Prostate gland (tissue), 2 donors: Measurements from ENCODE around the gene ARHGDIA. TPM values are rescaled to one million over a fixed set of nuclear protein-coding genes. Genes with fewer than 3 reads are reported as not detected.

ENCODE experiments used
- DNase-seq: peaks from one replicate; pipeline ENCODE4 v3.0.0-alpha.2; 2019; ENCODE audit warnings: low spot score
- H3K27ac ChIP-seq, 2 donors: fragments of 200-600 bp; sonication (generic); 2 replicates each; pipeline ENCODE4 v1.5.1; 2017 to 2019
- H3K27me3 ChIP-seq: fragments of 200-600 bp; sonication (generic); replicated peaks from 2 replicates; pipeline ENCODE4 v1.5.1; 2019; ENCODE audit not compliant: insufficient read depth
- H3K36me3 ChIP-seq, 2 donors: fragments of 200-600 bp; sonication (generic); 1 replicate in 1 of 2; 2 replicates in 1 of 2; pipeline versions ENCODE4 v1.5.1 to v1.8.1; 2017 to 2019
- H3K4me1 ChIP-seq: fragments of 200-600 bp; sonication (generic); replicated peaks from 2 replicates; pipeline ENCODE4 v1.5.1; 2019
- H3K4me3 ChIP-seq, 2 donors: fragments of 200-600 bp; sonication (generic); 2 replicates each; pipeline ENCODE4 v1.5.1; 2017 to 2019
- H3K9me3 ChIP-seq: fragments of 200-600 bp; sonication (generic); 2 replicates; pipeline ENCODE4 v1.5.1; 2017
- CTCF ChIP-seq, 4 experiments: fragments of 200-600 bp in 2 of 4; fragments of 450-650 bp in 2 of 4; sonication (generic) in 2 of 4; IDR thresholded peaks; 1 replicate in 3 of 4; 2 replicates in 1 of 4; pipeline ENCODE4 v1.5.1; 2016 to 2019; ENCODE audit warnings: antibody characterized with exemption in 4 of 4, mild to moderate bottlenecking in 2 of 4, moderate library complexity in 2 of 4
- POLR2A ChIP-seq: fragments of 450-650 bp; IDR thresholded peaks from one replicate; pipeline ENCODE4 v1.6.1; 2016; ENCODE audit warnings: antibody characterized with exemption, mild to moderate bottlenecking
- POLR2AphosphoS5 ChIP-seq: sonication (generic); formaldehyde crosslinking; IDR thresholded peaks from one replicate; pipeline ENCODE4 v1.6.1; 2017; ENCODE audit warnings: antibody characterized with exemption
- WGBS: methylation state at CpG from one replicate; pipeline ENCODE4 v1.1.5; 2018; 5-methylcytosine and 5-hydroxymethylcytosine counted together
- intact Hi-C: fragments of 100-400 bp; cut with DNase I; formaldehyde crosslinking; loops from one replicate; pipeline ENCODE4 v1.14.2; 2022
- total RNA-seq, 2 donors: library from RNA; depleted of rRNA; stranded (reverse); fragments of >200 nt; gene quantifications; one replicate each; pipeline ENCODE4 v1.1.0, GENCODE V29; 2016

The ARHGDIA gene
- total RNA-seq, 2 donors from 2014 or later, result 193 to 274 TPM

GRCh38 chr17:81909231-81909630 is 38.1 kb upstream of the ARHGDIA start:
- DNase-seq, result no peak
- no peaks in the 10 kb centered on the region for H3K9me3 ChIP-seq
- WGBS, result 98% methylated on average over 11 of the region's 12 CpGs
- no peak overlapping the region for H3K4me3 ChIP-seq
- H3K27me3 ChIP-seq, result no peaks in the 10 kb centered on the region
- H3K27ac ChIP-seq, result no peak overlapping the region
- peaks cover 7 to 10% of the 10 kb centered on the region in 2 donors for H3K36me3 ChIP-seq
- peaks cover 6% of the 10 kb centered on the region for H3K4me1 ChIP-seq
- intact Hi-C loops, result no loop called here
- no peak for TF ChIP-seq POLR2AphosphoS5
- no peak for TF ChIP-seq CTCF (IDR thresholded peaks at IDR 0.05)

DNA sequence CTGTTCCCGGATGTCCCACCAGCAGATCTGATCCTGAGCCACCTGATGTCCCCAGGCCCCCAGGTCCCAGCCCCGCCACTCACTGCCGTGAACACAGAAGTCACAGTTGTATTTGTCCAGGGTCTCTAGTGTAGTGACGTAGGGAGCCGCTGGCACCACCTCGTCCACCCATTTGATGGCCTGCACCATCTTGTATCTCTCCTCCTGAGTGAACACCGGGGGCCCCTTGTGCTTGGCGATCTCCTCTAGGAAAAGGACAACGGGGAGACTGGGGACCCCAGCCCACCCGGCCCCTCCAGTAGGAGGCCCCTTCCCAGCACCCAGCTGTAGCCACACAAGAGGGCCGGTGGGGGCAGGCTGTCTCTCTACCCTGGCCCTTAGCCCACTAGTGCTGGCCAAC is 37.7 kb upstream of the ARHGDIA start:
- H3K4me3 ChIP-seq, result no peak overlapping the region
- H3K9me3 ChIP-seq, result no peaks in the 10 kb centered on the region
- intact Hi-C loops, result no loop called here
- 96% methylated on average over 11 of the region's 11 CpGs for WGBS
- H3K4me1 ChIP-seq, result peaks cover 6% of the 10 kb centered on the region
- no peaks in the 10 kb centered on the region for H3K27me3 ChIP-seq
- no peak for DNase-seq
- no peak overlapping the region for H3K27ac ChIP-seq
- peaks cover 4 to 5% of the 10 kb centered on the region in 2 donors for H3K36me3 ChIP-seq
- TF ChIP-seq POLR2A (no peak), POLR2AphosphoS5 (no peak), CTCF (IDR thresholded peaks at IDR 0.05) (no peak)

- WGBS, result 95% methylated on average over 16 of the region's 26 CpGs
- DNase-seq, result no peak
- no peak overlapping the region for H3K27ac ChIP-seq
- H3K27me3 ChIP-seq, result no peaks in the 10 kb centered on the region
- intact Hi-C loops, result no loop called here
- no peaks in the 10 kb centered on the region for H3K9me3 ChIP-seq
- TF ChIP-seq POLR2A (no peak), POLR2AphosphoS5 (no peak), CTCF (IDR thresholded peaks at IDR 0.05) (no peak)
- no peaks in the 10 kb centered on the region for H3K36me3 ChIP-seq
- H3K4me1 ChIP-seq, result peaks cover 8% of the 10 kb centered on the region
- no peak overlapping the region for H3K4me3 ChIP-seq
Observed at GRCh38 chr17:81907219-81908145, 36.3 kb upstream of the ARHGDIA start.

DNA sequence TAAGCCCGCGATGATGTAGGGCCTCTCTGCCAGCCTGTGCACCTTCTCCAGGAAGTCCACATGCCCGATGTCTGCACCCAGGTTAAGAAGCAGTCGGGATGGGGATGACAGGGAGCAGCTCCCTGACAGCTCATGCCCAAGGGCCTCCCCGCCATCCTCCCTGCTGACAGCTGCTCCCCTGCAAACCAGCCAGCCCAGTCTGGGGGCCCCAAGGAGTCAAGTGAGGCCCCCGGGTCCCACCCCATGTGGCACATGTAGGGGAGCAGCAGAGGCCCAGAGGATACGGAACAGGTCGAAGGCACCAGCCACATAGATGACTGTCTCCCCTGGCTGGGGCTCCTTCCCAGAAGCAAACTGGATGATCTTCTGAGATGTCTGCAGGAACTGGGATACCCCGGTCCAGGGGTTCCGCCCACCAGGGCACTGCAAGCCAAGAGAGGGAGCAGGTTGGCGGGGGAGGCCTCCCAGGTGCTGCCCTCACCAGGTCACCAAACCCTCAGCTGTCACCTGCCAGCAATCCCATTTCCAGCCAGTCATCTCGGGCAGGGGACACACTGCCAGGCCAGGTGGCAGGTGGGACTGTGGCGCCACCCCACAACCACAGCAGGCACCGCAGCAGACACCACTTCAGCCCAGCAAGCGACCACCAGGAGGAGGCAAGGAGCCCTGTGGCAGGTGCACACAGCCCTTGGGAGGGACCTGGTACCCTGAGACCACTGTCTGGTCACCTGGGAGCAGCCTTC is 35.5 kb upstream of the ARHGDIA start:
- WGBS, result 91% methylated on average over 15 of the region's 15 CpGs
- TF ChIP-seq POLR2AphosphoS5 (no peak), CTCF (IDR thresholded peaks at IDR 0.05) (no peak), POLR2A (no peak)
- DNase-seq, result no peak
- H3K4me3 ChIP-seq, result no peak overlapping the region
- H3K27ac ChIP-seq, result no peak overlapping the region
- intact Hi-C loops, result no loop called here
- H3K9me3 ChIP-seq, result no peaks in the 10 kb centered on the region
- no peaks in the 10 kb centered on the region for H3K36me3 ChIP-seq
- peaks cover 10% of the 10 kb centered on the region for H3K4me1 ChIP-seq
- H3K27me3 ChIP-seq, result no peaks in the 10 kb centered on the region
